ENCODE data around the gene SBK3.

DNA sequence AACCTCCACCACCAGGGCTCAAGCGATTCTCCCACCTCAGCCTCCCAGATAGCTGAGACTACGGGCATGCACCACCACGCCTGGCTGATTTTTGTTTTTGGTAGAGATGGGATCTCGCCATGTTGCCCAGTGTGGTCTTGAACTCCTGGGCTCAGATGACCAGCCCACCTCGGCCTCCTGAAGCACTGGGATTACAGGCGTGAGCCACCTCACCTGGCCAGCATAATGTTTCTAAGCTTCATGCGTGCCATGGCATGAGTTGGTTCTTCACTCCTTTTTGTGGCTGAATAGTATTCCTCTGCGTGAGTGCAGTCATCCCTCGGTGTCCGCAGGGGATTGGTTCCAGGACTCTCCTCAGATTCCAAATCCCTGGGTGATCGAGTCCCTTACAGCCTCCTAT, 39.5 kb upstream of the SBK3 start:
- TF ChIP-seq EP300 (IDR thresholded peaks at IDR 0.05) = no peak
- no peak for TF ChIP-seq POLR2A (IDR thresholded peaks at IDR 0.05)
- TF ChIP-seq, protein P1, sequence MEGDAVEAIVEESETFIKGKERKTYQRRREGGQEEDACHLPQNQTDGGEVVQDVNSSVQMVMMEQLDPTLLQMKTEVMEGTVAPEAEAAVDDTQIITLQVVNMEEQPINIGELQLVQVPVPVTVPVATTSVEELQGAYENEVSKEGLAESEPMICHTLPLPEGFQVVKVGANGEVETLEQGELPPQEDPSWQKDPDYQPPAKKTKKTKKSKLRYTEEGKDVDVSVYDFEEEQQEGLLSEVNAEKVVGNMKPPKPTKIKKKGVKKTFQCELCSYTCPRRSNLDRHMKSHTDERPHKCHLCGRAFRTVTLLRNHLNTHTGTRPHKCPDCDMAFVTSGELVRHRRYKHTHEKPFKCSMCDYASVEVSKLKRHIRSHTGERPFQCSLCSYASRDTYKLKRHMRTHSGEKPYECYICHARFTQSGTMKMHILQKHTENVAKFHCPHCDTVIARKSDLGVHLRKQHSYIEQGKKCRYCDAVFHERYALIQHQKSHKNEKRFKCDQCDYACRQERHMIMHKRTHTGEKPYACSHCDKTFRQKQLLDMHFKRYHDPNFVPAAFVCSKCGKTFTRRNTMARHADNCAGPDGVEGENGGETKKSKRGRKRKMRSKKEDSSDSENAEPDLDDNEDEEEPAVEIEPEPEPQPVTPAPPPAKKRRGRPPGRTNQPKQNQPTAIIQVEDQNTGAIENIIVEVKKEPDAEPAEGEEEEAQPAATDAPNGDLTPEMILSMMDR (IDR thresholded peaks at IDR 0.05) = no peak
- no peak for TF ChIP-seq POLR2AphosphoS5 (IDR thresholded peaks at IDR 0.05)

Data from upper lobe of left lung (tissue), 4 donors.